ENCODE measurements around the gene PLA2G15. TPM values are rescaled to one million over a fixed set of nuclear protein-coding genes. Genes with fewer than 3 reads are reported as not detected.

PLA2G15 gene
- polyA plus RNA-seq, 1 of the 3 experiments (the other 2 are of a cell fraction): 23.9 TPM

GRCh38 chr16:68237243-68238028 is 7.7 kb upstream of the PLA2G15 start:
- H3K9me3 ChIP-seq: no peaks in the 10 kb centered on the region
- ChIA-PET POLR2A (interaction anchor here (1.4 to 1.5 kb wide), 4 partner anchors 9 to 152 kb away, joined by 3 to 5 read pairs (median 4); partner anchors contain the start of genes NFATC3 and SLC7A6), CTCF (interaction anchor here (0.9 to 2.2 kb wide), 5 partner anchors 9 to 197 kb away, joined by 3 to 17 read pairs (median 5); no protein-coding TSS in a partner anchor)
- no peaks in the 10 kb centered on the region for H4K20me1 ChIP-seq (ENCODE audit: insufficient read depth)
- no peaks in the 10 kb centered on the region for H3K79me2 ChIP-seq (ENCODE audit: insufficient read depth)
- H3K4me2 ChIP-seq: peak overlapping the region; percentile 83
- no peaks in the 10 kb centered on the region for H3K27me3 ChIP-seq (ENCODE audit: insufficient read depth)
- DNase-seq: peak; percentile 99
- H3K36me3 ChIP-seq (replicated peaks in 1 of 2; ENCODE audit: control insufficient read depth in 1 of 2, insufficient read depth in 2 of 2, low read length in 1 of 2): no peaks in the 10 kb centered on the region
- peak overlapping the region; percentile 68 for H3K9ac ChIP-seq
- no peaks in the 10 kb centered on the region for H3K9me2 ChIP-seq
- peaks cover 0 to 8% of the 10 kb centered on the region in 2 experiments; a peak in 1 of 4 replicates for H3K4me1 ChIP-seq (ENCODE audit: control insufficient read depth in 1 of 2, insufficient read depth in 2 of 2, low read depth in 1 of 2, low read length in 1 of 2)
- peak overlapping the region; percentile 88 for H2AFZ ChIP-seq (ENCODE audit: low read depth)
- H3F3A ChIP-seq (replicated peaks; ENCODE audit: insufficient read depth): peaks cover 3% of the 10 kb centered on the region
- WGBS (ENCODE audit: low lambda C conversion rate): 2% methylated on average over 27 of the region's 72 CpGs
- H3K27ac ChIP-seq (ENCODE audit: low read depth in 2 of 2, low read length in 1 of 2): peak overlapping the region; percentile 86 to 87
- H3K4me3 ChIP-seq (ENCODE audit: low read depth in 2 of 2, low read length in 1 of 2): peak overlapping the region; percentile 52 to 57
- TF ChIP-seq TCF12 (IDR thresholded peaks at IDR 0.05): no peak
- peak; percentile 66; the same call in 1 of the 2 replicates for TF ChIP-seq SIN3A (IDR thresholded peaks at IDR 0.05; ENCODE audit: borderline replicate concordance, low read depth, low read length)
- peak; percentile 59 for TF ChIP-seq ELF1 (IDR thresholded peaks at IDR 0.05)
- no peak for TF ChIP-seq FOSL2 (IDR thresholded peaks at IDR 0.05; ENCODE audit: borderline replicate concordance, low read depth)
- peak; percentile 90 for TF ChIP-seq PBX3 (IDR thresholded peaks at IDR 0.05)
- TF ChIP-seq EZH2phosphoT487 (IDR thresholded peaks at IDR 0.05; ENCODE audit: borderline replicate concordance, low read depth): no peak
- TF ChIP-seq FOXM1 (IDR thresholded peaks at IDR 0.05; ENCODE audit: low read depth): no peak
- peak; percentile 78 for TF ChIP-seq MAX (IDR thresholded peaks at IDR 0.05; ENCODE audit: low read depth)
- no peak for TF ChIP-seq ZBTB33 (IDR thresholded peaks at IDR 0.05; ENCODE audit: borderline replicate concordance, low read depth)
- TF ChIP-seq FOXJ3 (CRISPR knock-in tag; IDR thresholded peaks at IDR 0.05): no peak
- TF ChIP-seq GATA2 (CRISPR knock-in tag; IDR thresholded peaks at IDR 0.05): no peak
- TF ChIP-seq EP300 (IDR thresholded peaks at IDR 0.05; ENCODE audit: borderline replicate concordance in 1 of 2, low read depth in 1 of 2, low read length in 1 of 2): peak; percentile 16 to 49; a peak in 1 of 4 replicates
- TF ChIP-seq NRF1 (IDR thresholded peaks at IDR 0.05; ENCODE audit: low read depth, low read length): peak; percentile 79
- TF ChIP-seq YY1 (IDR thresholded peaks at IDR 0.05; ENCODE audit: low read depth): 0 out of 2 replicates have a peak, but pooled peaks have one; percentile 56
- TF ChIP-seq RFX5 (IDR thresholded peaks at IDR 0.05; ENCODE audit: low read length): peak; percentile 66; the same call in 1 of the 2 replicates
- TF ChIP-seq CTCF (IDR thresholded peaks at IDR 0.05): no peak
- TF ChIP-seq CHD2 (IDR thresholded peaks at IDR 0.05; ENCODE audit: low read length, partially characterized antibody): peak; percentile 84
- TF ChIP-seq RAD21 (IDR thresholded peaks at IDR 0.05; ENCODE audit: low read length): no peak
- TF ChIP-seq MEF2A (IDR thresholded peaks at IDR 0.05; ENCODE audit: borderline replicate concordance, low read depth): no peak
- TF ChIP-seq GABPA (IDR thresholded peaks at IDR 0.05; ENCODE audit: low read depth): peak; percentile 74
- TF ChIP-seq NFIC (IDR thresholded peaks at IDR 0.05; ENCODE audit: borderline replicate concordance): 0 out of 2 replicates have a peak, but pooled peaks have one; percentile 22
- TF ChIP-seq TAF1 (IDR thresholded peaks at IDR 0.05; ENCODE audit: borderline replicate concordance, low read depth, low read length): peak; percentile 74
- no peak for TF ChIP-seq SMC3 (IDR thresholded peaks at IDR 0.05; ENCODE audit: low read depth, low read length)
- TF ChIP-seq JUND (IDR thresholded peaks at IDR 0.05): no peak; the same call in 1 of the 2 replicates
- peak; percentile 11; the same call in 1 of the 2 replicates for TF ChIP-seq USF1 (IDR thresholded peaks at IDR 0.05; ENCODE audit: borderline replicate concordance, low read depth)
- TF ChIP-seq RCOR1 (IDR thresholded peaks at IDR 0.05; ENCODE audit: low read length): 0 out of 2 replicates have a peak, but pooled peaks have one; percentile 32
- no peak for TF ChIP-seq USF2 (IDR thresholded peaks at IDR 0.05; ENCODE audit: borderline replicate concordance, low read depth, low read length)
